Stimulated activated CD4-positive, alpha-beta T cell treated with anti-CD3 and anti-CD28 coated beads, Interleukin-12 subunit alpha, Interleukin-12 subunit beta, amount 100 ng/mL, for 4 hours (primary cell): Measurements from ENCODE around the gene RAD23B.

Experiments used
- DNase-seq: peaks from one replicate; pipeline ENCODE4 v3.0.0-alpha.2; 2020

RAD23B gene

GRCh38 chr9:107269254-107269653 is 13.8 kb upstream of the RAD23B start:
- DNase-seq, result no peak

GRCh38 chr9:107269681-107270080 is 13.4 kb upstream of the RAD23B start:
- DNase-seq, result no peak

- DNase-seq, result no peak
Observed at GRCh38 chr9:107270082-107270481, 13.0 kb upstream of the RAD23B start.

GRCh38 chr9:107270580-107270979 is 12.5 kb upstream of the RAD23B start:
- DNase-seq, result no peak

- no peak for DNase-seq
Observed at GRCh38 chr9:107273634-107274033, 9.4 kb upstream of the RAD23B start.

- no peak for DNase-seq
Observed at GRCh38 chr9:107274096-107274495, 9.0 kb upstream of the RAD23B start.

- DNase-seq, result no peak
Observed at GRCh38 chr9:107274953-107275422, 8.1 kb upstream of the RAD23B start.

GRCh38 chr9:107275530-107275929 is 7.5 kb upstream of the RAD23B start:
- DNase-seq, result no peak

- DNase-seq, result no peak
Observed at GRCh38 chr9:107276966-107277710, 5.9 kb upstream of the RAD23B start.

GRCh38 chr9:107277801-107278200 is 5.3 kb upstream of the RAD23B start:
- no peak for DNase-seq

- DNase-seq, result no peak
Observed at GRCh38 chr9:107279086-107279485, 4.0 kb upstream of the RAD23B start.

- DNase-seq, result no peak
Observed at GRCh38 chr9:107280543-107280942, 2.5 kb upstream of the RAD23B start.

GRCh38 chr9:107281184-107281583 is 1.9 kb upstream of the RAD23B start:
- DNase-seq, result no peak

- DNase-seq, result no peak
Observed at GRCh38 chr9:107281922-107282667, 984 bp upstream of the RAD23B start.

GRCh38 chr9:107283623-107284616 is 841 bp downstream of the RAD23B start:
- peak; percentile 54 for DNase-seq

- DNase-seq, result no peak
Observed at GRCh38 chr9:107284636-107285035, 1.6 kb downstream of the RAD23B start.

GRCh38 chr9:107285286-107285685 is 2.2 kb downstream of the RAD23B start:
- no peak for DNase-seq

GRCh38 chr9:107286057-107286456 is 3.0 kb downstream of the RAD23B start:
- no peak for DNase-seq

GRCh38 chr9:107288701-107289100 is 5.6 kb downstream of the RAD23B start:
- DNase-seq, result no peak

GRCh38 chr9:107290619-107291018 is 7.5 kb downstream of the RAD23B start:
- no peak for DNase-seq

- DNase-seq, result no peak
Observed at GRCh38 chr9:107292821-107293542, 9.9 kb downstream of the RAD23B start.

GRCh38 chr9:107293543-107294085 is 10.5 kb downstream of the RAD23B start:
- DNase-seq, result no peak
